SK-N-MC (cell line): ENCODE data around the gene ACER1.

Experiments
- EZH2 ChIP-seq: fragments of 200-600 bp; sonication (generic); IDR thresholded peaks from one replicate; pipeline ENCODE4 v1.6.1; 2017; ENCODE audit warnings: antibody characterized with exemption
- POLR2AphosphoS5 ChIP-seq: IDR thresholded peaks from 2 replicates; pipeline ENCODE4 v1.6.1; 2012; ENCODE audit warnings: mild to moderate bottlenecking, low read depth, low read length, borderline replicate concordance

GRCh38 chr19:6373813-6374108, 40.3 kb upstream of the ACER1 start:
- TF ChIP-seq EZH2 (no peak), POLR2AphosphoS5 (no peak)
